ENCODE results near the gene EHMT1.
A peak's percentile ranks its signal among the peaks of the same experiment; 100 is the strongest.

The EHMT1 gene

GRCh38 chr9:137833721-137834613, 215.2 kb downstream of the EHMT1 start:
- peak in 1 of 3 donors; percentile 13 for DNase-seq

- peak in 1 of 3 donors; percentile 15 for DNase-seq
These were observed 216.2 kb downstream of the EHMT1 start for GRCh38 chr9:137834846-137835546.

- DNase-seq, result no peak
These were observed 217.5 kb downstream of the EHMT1 start for GRCh38 chr9:137836151-137836830.

- DNase-seq, result no peak
These were observed 218.0 kb downstream of the EHMT1 start for GRCh38 chr9:137836831-137837241.

- DNase-seq, result peak in 1 of 3 donors; percentile 9
These were observed 218.8 kb downstream of the EHMT1 start for GRCh38 chr9:137837345-137838278.

GRCh38 chr9:137838576-137838975, 219.8 kb downstream of the EHMT1 start:
- no peak for DNase-seq

GRCh38 chr9:137843355-137843754, 224.6 kb downstream of the EHMT1 start:
- DNase-seq, result no peak

- no peak for DNase-seq
These were observed 232.9 kb downstream of the EHMT1 start for GRCh38 chr9:137851516-137852267.

- no peak for DNase-seq
These were observed 234.7 kb downstream of the EHMT1 start for GRCh38 chr9:137853392-137853995.

- no peak for DNase-seq
These were observed 241.6 kb downstream of the EHMT1 start for GRCh38 chr9:137860361-137860760.

GRCh38 chr9:137865581-137866145, 246.9 kb downstream of the EHMT1 start:
- DNase-seq, result no peak

- peak in 2 of 3 donors; percentile 10 to 51 for DNase-seq
These were observed 247.7 kb downstream of the EHMT1 start for GRCh38 chr9:137866226-137867141.

GRCh38 chr9:137870432-137870831, 251.6 kb downstream of the EHMT1 start:
- DNase-seq, result no peak

GRCh38 chr9:137872296-137872695, 253.5 kb downstream of the EHMT1 start:
- no peak for DNase-seq

- no peak for DNase-seq
These were observed 254.6 kb downstream of the EHMT1 start for GRCh38 chr9:137873408-137873807.

GRCh38 chr9:137873858-137874362, 255.1 kb downstream of the EHMT1 start:
- no peak for DNase-seq

GRCh38 chr9:137875354-137875753, 256.5 kb downstream of the EHMT1 start:
- no peak for DNase-seq

- no peak for DNase-seq
These were observed 257.0 kb downstream of the EHMT1 start for GRCh38 chr9:137875846-137876245.

GRCh38 chr9:137876269-137876668, 257.5 kb downstream of the EHMT1 start:
- no peak for DNase-seq
